Measurements from ENCODE around the gene AAGAB.
"Not testable (repeated sequence)": the region's sequence is repeated elsewhere in the genome, so short reads cannot be mapped to it uniquely, and the experiment has no call there.

The AAGAB gene

GRCh38 chr15:67168694-67169093 is 85.8 kb downstream of the AAGAB start:
- no peak for DNase-seq

- DNase-seq = no peak
These were observed 87.4 kb downstream of the AAGAB start for GRCh38 chr15:67167091-67167490.

- no peak for DNase-seq
These were observed 88.0 kb downstream of the AAGAB start for GRCh38 chr15:67166280-67167009.

- DNase-seq = no peak
These were observed 88.9 kb downstream of the AAGAB start for GRCh38 chr15:67165254-67166253.

GRCh38 chr15:67164811-67165253 is 89.6 kb downstream of the AAGAB start:
- DNase-seq = no peak

- no peak for DNase-seq
These were observed 90.1 kb downstream of the AAGAB start for GRCh38 chr15:67164401-67164791.

GRCh38 chr15:67163180-67163579 is 91.3 kb downstream of the AAGAB start:
- DNase-seq = no peak

- no peak for DNase-seq
These were observed 92.6 kb downstream of the AAGAB start for GRCh38 chr15:67161881-67162280.

- DNase-seq = no peak
These were observed 93.0 kb downstream of the AAGAB start for GRCh38 chr15:67161412-67161811.

GRCh38 chr15:67158367-67158766 is 96.1 kb downstream of the AAGAB start:
- DNase-seq = no peak

GRCh38 chr15:67157521-67158252 is 96.8 kb downstream of the AAGAB start:
- no peak for DNase-seq

- no peak for DNase-seq
These were observed 97.6 kb downstream of the AAGAB start for GRCh38 chr15:67156834-67157233.

- no peak for DNase-seq
These were observed 98.0 kb downstream of the AAGAB start for GRCh38 chr15:67156426-67156825.

GRCh38 chr15:67154249-67154648 is 100.2 kb downstream of the AAGAB start:
- DNase-seq = no peak

GRCh38 chr15:67153044-67153443 is 101.4 kb downstream of the AAGAB start:
- DNase-seq = not testable (repeated sequence)

GRCh38 chr15:67152429-67152828 is 102.0 kb downstream of the AAGAB start:
- DNase-seq = no peak
